NCI-H1694 treated with DMSO at 0.1 percent for 48 hours (cell line): ENCODE data around the gene IDI2.

ENCODE experiments used
- DNase-seq: peaks from one replicate; lab custom pipeline; 2025; lab: John Stamatoyannopoulos, UW

The IDI2 gene

DNA sequence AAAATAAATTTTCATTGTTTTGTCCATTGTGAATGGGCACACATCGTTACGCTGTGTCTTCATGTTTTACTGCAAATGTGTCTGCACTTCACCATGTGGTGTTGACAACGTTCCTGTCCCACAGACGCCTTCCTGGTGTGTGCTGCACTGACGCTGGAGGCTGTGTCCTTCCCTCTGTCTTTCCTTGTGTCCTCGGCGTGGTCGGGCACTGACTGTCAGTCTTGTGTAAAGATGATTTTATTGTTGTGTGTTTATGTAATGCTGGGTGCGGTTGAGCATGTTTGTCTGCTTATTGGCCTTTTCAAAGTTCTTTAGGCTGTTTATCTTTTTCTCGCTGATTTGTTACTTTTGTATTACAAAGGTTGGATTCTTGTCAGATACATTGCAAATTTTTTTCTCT is 18.1 kb downstream of the IDI2 start:
- DNase-seq: no peak

DNA sequence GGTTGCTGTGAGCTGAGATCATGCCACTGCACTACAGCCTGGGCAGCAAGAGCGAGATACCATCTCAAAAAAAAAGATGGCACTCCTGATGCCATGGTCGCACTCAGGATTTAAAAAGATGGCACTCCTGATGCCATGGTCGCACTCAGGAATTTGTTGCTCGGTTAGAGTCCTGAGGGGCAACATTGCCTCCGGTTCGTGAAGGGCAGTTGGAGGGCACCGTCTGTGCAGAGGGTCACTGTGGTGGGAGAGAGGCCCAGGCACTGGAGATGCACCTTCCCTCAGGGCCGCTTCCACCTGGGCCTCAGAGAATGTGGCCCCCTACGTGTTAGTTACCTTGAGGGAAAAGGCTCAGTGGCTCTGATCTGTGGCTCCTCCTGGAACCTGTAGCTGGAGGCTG is 19.1 kb downstream of the IDI2 start:
- no peak for DNase-seq

DNA sequence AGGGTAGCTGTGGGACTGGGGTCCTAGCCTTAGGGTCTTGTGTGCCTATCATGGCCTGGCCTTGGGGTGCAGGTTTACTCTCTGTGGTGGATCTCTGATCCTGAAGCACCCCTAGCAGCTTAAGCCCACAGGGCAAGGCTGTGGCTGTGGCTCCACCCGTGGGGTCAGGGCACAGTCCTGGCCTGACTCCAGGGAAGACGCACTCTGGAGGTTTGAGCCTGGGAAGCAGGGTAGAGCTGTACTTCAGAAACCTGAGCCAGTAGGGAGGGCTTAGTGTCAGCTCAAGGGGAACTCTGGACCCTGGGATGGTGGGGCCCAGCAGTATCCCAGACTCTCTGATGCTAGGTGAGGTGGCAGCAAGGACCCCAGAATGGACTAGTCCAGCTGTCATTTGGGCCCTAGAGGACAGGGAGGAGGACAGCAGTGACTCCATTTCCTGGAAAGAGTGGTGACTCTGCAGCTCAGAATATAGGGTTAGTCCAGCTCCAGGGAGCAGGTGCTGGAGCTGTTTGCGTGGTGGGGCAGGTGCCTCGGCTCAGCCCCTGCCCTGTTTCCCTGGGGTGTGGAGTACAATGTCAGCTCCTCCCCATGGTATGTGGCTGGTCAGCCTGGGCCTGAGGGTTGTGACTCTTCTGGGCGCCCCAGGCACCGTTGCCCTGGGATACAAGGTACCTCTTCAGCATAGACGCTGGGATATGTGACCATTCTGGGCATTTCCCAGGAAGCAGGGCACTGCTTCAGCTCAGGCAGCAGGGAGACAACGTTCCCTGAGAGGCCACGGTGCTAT is 21.6 kb downstream of the IDI2 start:
- no peak for DNase-seq

DNA sequence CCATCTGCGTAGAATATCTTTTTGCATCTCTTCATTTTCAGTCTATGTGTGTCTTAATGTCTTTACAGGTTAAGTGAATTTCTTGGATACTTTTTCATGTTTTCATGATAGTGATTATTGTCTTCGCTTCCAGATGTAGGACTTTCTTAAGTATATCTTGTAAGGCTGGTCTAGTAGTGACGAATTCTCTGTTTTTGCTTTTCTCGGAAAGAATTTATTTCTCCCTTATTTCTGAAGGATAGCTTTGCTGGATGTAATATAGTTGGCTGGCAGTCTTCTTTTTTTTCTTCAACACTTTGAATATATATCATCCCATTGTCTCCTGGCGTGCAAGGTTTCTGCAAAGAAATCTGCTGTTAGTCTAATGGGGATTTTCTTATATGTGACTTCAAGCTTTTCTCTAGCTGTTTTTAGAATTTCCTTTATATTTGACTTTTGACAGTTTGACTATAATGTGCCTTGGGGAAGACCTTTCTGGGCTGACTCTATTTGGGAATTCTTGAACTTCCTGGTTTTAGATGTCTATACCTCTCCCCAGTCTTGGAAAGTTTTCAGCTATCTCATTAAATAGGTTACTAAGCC is 23.1 kb downstream of the IDI2 start:
- no peak for DNase-seq

DNA sequence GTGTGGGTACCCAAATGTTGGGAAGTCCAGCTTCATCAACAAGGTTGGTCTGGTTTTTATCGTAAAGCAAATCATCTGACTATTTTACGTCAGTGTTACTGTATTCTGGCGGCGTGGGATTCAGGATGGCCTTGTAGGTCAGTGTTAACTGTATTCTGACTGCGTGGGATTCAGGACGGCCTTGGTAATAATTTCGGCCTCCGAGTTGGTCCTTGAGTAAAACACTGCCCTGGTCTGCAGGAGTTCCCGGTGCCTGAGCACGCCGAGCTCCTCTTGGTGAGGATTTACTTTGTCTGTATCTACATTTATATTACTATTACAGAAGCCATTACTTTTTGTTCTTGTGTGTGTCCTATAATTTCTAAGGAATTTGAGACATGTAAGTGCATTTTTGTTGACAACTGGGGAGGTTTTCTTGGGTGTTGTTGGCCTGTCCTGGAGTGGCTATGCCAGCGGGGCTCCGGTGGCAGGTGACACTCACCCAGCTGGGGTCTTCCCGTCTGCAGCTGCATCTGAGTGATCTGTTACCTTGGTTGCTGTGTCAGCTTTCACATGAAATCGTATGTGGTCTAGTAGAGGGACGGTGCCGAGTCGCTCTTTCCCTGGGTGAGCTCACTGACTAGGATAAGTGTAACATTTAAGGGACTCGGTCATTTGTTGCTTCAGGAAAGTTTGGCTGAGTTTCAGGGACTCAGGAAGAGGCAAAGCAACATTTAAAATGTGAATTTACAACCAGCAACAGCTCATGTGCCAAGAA is 28.2 kb downstream of the IDI2 start:
- DNase-seq: no peak

DNA sequence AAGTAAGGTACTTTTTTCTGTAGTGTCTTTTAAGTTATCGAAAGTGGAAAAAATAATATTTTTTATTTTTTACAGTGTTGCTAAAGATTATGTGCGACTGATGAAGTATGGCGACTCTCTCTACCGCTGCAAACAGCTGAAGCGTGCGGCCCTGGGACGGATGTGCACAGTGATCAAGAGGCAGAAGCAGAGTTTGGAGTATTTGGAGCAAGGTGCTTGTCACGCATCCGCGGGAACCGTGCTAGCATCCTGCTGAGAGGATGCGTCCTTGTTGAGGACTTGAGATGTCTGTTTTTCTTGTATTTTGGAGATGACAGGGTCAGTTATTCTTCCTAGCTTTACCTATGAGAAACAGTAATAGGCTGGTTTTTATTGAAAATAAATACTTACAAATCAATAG is 29.6 kb downstream of the IDI2 start:
- DNase-seq: no peak

DNA sequence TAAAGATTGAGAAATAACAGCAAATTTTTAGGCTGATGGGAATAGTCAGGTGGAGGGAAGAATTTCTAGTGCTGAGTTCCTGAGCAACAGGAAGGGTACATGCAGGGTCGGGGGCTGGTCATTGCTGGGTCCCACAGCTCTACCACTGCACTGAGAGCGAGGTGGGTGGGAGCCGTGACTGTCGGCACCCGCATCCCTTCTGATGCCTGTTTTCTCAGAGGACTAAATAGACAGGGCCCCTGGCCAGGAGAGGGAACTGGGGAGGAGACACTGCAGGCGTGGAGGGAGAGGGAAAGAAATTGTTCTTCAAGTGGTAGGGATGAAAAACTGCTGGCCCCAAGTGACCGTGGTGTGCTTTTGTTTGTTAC is 30.1 kb downstream of the IDI2 start:
- DNase-seq: no peak

DNA sequence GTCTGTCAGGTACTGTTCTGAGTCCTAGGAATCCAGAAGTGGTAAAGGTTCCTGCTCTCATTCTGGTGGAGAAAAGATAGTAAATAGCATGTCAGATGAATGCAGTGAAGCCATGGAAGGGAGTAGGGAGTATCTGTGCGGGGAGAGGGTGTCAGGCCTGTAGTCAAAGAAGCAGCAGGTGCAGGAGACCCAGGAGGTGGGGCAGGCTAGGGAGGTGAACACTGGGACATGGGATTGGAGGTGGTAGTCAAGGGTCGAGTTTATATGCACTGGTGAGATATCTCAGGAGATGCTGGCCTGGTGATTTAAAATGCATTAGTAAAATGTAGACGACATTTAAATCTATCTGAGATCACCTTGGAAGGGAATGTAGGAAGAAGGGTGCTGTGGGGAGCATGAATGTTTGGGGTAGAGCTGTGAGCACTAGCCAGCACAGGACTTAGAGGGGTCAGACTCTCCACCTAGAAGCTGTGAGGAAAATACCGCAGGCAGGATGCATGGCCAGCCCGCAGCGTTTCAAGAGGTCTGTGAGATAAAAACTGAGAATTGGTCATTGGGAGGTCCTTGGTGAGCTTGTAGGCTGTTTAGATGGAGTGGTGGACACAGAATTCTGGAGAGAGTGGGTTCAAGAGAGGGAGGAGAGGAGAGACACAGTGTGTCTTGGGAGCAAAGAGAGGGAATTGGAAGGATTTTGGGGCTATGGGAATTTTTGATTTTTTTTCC is 30.7 kb downstream of the IDI2 start:
- DNase-seq: no peak

DNA sequence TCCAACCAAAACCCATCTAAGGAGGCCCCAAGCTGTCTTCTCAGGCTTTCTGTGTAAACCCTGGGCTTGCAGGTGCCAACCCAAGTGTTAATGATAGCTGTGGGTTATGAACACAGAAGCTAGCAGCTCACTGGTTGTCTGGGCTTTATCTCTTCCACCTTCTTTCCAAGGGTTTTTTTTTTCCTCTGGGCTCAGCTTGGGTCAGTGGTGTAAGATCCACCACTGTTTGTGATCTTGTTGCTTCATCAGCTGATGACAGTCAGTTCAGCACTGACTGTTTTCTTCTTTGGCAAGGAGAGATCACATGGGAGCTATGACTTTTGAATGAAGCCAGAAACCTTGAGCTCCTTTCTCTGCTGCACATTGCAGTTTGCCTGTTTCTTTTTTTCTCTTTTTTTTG is 32.8 kb downstream of the IDI2 start:
- DNase-seq: no peak

DNA sequence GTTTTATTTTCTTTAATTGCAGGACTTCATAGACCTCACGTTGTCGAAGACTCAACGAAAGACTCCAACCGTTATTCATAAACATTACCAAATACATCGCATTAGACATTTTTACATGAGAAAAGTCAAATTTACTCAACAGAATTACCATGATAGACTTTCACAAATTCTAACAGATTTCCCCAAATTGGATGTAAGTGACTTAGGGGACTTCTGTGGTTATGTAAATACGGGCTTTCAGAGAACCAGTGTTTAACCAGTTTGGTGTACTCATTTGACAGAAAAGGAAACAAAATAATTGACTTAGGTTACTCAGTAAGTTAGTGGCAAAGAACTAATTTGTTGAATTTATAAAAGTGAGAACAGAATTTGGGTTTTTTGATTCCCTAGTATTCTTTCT is 33.2 kb downstream of the IDI2 start:
- DNase-seq: no peak

DNA sequence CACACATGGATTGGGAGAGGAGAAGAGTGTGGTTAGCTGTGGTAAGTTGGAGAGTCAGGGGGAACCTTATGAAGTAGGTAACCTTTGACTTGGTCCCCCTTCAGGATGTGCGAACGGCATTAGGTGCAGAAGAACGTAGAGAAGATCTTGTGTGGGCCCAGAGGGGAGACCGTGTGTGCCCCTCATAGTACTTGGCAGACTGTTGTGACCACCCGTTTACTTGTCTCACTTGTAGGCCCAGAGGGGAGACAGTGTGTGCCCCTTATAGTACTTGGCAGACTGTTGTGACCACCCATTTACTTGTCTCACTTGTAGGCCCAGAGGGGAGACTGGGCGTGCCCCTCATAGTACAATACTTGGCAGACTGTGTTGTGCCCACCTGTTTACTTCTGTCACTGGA is 34.9 kb downstream of the IDI2 start:
- no peak for DNase-seq

DNA sequence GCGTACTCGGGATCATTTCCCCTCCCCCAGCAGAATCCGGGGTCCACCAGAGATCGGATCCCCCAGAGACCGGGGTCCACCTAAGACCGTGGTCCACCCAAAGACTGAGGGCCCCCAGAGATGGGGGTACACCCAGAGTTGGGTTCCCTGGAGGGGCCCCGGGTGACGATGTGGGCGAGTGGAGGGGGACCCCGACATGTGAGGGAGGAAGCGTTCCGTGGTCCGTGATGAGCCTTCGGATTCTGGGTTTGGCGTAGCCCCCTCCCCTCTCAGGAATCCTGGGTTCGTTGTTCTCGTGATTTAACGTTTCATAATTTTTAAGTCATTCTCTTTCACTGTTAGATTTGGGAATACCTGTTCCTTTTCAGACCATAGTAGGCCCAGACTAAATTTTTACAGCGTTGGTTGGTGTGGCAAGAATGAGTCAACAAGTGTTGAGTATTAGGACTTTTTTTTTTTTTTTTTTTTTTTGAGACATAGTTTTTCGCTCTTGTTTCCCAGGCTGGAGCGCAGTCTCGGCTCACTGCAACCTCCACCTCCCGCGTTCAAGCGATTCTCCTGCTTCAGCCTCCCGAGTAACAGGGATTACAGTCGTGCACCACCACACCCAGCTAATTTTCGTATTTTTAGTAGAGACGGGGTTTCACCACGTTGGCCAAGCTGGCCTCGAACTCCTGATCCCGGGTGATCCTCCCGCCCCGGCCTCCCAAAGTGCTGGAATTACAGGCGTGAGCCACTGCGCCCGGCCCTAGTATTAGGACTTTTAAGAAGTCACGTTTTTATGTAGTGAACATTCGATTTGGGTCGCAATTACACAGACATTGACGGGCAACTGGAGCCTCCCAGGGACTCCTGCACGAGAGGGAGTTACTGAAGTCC is 36.8 kb downstream of the IDI2 start:
- no peak for DNase-seq

DNA sequence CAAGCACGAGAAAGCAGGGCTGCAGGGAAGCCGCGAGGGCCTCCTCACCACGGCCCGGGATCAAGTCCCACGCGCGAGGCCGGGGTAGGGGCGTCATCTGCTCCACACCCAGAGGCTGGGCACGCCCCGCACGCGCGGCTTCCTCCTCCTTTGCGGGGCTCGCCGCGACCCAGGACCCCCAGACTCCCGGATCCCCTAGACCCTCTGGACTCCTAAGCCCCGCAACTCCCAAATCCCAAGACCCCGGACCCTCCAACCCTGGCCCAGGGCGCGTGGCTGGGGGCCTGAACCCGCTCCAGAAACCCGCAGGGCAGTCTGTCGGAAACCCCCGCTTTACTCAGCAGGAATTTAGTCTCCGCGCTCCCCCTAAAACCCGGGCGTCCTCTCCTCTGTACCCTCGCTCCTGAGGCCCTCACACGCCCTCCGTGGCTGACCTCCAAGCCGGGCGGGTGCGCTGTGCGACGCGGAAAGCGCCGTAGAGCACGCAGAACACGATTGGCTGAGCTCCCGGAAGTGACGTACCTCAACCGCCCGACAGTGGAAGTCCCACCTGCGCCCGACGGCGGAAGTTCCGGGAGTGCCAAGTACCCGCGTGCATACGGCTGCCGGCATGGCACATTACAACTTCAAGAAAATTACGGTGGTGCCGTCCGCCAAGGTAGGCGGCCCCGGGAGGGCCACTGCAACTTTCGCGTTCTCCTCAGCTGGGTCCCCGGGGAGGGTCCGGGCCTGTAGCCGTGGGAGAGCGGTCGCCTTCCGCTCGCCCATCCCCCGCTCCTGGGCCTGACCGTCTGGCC is 37.6 kb downstream of the IDI2 start, which contains the start of gene GTPBP4:
TSS of gene GTPBP4 (plus strand) at position 565 of the 797 bp plus-strand sequence. CDS start at position 611, 46 bp downstream.
- DNase-seq: peak; percentile 85

DNA sequence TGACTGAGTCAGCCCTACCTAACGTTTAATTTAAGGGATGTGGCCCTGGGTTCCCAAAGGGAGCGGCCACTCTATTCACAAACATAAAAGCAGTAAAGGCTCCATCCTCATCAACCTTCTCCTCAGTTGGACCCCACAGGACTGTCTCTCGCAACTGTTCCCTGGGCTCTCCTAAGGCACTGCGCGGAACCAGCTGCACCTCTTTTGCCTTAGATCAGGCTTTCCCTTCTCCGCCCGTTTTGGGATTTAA is 38.1 kb downstream of the IDI2 start:
- no peak for DNase-seq

DNA sequence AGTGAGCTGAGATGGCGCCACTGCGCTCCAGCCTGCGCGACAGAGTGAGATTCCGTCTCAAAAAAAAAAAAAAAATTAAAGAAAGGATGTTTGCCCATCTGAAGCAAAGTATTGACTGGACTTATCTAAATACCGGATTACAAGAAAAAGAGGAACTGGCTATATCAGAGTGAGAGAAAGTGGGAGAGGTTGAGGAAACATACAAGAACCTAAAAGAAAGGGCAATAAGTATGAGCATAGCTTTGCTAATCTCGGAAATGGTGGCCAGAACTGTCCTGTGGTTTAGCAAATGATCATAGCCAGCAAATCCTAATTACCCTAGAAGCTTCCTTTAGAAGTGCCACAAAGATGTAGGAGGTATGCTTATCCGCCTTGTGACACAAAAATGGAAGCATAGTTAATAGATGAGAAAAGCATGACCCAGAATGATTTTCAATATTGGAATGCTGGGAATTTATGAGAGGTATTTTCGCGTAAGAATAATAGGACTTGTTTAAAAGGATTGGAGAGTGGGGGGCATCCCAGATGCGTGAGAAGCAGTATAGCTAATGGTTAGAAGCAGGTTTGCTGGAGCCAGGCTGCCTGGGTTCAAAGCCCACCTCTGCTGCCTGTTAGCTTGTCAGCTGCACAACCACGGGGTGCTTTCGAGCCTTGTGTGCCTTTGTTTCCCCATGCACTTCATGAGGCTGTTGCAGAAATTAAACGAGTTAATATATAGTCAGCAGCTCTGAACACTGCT is 38.6 kb downstream of the IDI2 start:
- DNase-seq: no peak

DNA sequence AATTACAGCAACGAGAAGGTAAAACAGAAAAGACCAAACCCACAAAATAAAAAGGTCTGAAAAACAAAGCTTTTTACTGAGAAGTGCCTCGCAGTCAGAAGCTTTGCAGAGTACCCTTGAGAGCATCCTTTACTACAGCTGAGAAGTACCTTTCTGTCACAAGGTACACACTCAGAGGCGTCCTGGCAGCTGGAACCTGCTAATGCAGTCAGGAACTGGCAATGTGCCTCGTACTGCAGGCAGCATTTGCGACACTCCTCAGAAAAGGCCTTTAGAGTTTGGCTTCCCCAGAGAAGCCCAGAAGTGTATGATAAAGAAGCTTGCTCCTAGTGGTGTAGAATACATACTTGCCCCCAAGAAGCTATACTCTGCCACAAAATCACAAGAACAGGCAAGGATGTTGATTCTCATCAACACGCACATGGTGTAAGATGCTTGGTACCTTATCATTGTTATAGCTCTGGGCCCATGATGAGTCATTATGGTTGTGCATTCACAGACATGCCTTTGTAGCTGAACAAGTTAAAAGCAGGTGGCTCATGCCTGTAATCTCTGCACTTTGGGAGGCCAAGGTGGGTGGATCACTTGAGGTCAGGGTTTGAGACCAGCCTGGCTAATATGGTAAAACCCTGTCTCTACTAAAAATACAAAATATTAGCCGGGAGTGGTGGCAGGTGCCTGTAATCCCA is 39.4 kb downstream of the IDI2 start:
- DNase-seq: no peak

DNA sequence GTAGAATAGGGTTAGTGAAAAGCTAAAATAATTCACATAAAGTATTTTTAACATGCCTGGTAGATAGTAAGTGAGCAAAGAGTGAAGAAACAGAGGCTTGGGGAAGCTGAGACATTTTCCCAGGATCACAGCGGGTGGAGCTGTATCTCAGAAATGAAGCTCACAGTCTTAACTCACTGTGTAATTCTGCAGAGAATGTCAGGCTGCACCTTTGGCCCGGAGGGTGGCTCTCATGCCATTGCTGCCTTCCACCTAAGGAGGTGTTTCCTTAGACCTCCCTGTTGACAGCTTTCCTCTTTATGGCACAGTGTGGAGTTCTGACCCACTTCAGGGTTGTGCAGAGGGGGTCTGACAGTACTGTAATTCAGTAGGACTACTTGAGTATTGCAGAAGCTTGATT is 40.3 kb downstream of the IDI2 start:
- DNase-seq: no peak

DNA sequence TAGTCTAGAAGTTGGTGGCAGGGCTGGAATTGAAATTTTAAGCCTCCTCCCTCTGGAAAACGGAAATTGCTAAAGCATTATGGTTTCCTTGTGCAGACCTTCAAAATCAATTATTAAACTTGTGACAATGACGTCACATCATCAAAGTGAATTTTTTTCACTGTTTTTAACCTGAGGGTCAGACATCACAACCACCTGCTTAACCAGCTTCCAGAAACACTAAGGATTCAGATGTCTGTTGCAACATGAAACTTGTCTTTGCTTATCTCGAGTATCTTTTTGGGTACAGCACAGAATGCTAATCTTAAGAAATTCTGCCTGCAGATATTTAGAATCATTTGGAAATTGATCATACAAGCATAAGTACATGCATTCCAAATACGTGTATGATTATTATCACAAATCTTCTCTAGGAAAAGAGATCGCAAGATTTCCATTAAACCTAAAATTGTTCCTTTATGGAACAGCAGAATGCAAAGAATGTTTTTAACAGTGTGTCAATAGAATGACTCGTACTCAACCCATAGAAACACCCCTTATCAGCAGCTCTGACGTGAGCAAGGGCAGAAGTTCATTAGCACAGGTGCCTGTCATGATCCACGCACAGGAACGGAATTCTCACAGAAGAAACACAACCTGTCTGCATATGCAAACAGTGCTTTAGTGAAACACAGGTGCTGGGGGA is 41.5 kb downstream of the IDI2 start:
- DNase-seq: no peak

DNA sequence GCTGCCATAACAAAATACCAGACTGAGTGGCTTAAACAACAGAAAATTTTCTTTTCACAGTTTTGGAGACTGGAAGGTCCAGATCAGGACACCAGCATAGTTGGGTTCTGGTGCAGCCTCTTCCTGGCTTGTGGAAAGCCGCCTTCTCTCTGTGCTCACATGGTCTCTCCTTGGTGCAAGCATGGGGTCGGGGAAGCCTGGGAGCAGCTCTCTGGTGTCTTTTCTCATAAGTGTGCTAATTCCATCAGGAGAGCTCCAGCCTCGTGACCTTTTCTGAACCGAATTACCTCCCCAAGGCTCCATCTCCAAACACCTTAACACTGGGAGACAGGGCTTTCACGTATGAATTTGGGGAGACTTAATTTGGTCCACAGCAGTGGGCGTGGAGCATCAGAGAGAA is 42.3 kb downstream of the IDI2 start:
- no peak for DNase-seq
